Measurements from ENCODE around the gene DNAJC5G.

Gene DNAJC5G

GRCh38 chr2:27275211-27276150 is at the start of gene DNAJC5G:
Gene DNAJC5G, plus strand, starts transcription at chr2:27275433. Its CDS starts 1,296 bp downstream, at chr2:27276729.
- DNase-seq: no peak

- no peak for DNase-seq
Observed at GRCh38 chr2:27225526-27225925, 49.7 kb upstream of the DNAJC5G start.

- no peak for DNase-seq
Observed at GRCh38 chr2:27227501-27227900, 47.7 kb upstream of the DNAJC5G start.

GRCh38 chr2:27231921-27232320 is 43.3 kb upstream of the DNAJC5G start:
- DNase-seq: no peak

GRCh38 chr2:27233341-27233740 is 41.9 kb upstream of the DNAJC5G start:
- DNase-seq: no peak

- DNase-seq: no peak
Observed at GRCh38 chr2:27236136-27236535, 39.1 kb upstream of the DNAJC5G start.

GRCh38 chr2:27236626-27237025 is 38.6 kb upstream of the DNAJC5G start:
- DNase-seq: no peak

- DNase-seq: no peak
Observed at GRCh38 chr2:27237341-27237945, 37.8 kb upstream of the DNAJC5G start.

GRCh38 chr2:27238976-27239375 is 36.3 kb upstream of the DNAJC5G start:
- DNase-seq: no peak

GRCh38 chr2:27240406-27240805 is 34.8 kb upstream of the DNAJC5G start:
- DNase-seq: no peak

- no peak for DNase-seq
Observed at GRCh38 chr2:27241761-27242613, 33.2 kb upstream of the DNAJC5G start.

GRCh38 chr2:27242614-27242951 is 32.6 kb upstream of the DNAJC5G start:
- no peak for DNase-seq

- no peak for DNase-seq
Observed at GRCh38 chr2:27243391-27244130, 31.7 kb upstream of the DNAJC5G start.

GRCh38 chr2:27245116-27245515 is 30.1 kb upstream of the DNAJC5G start:
- no peak for DNase-seq

- DNase-seq: no peak
Observed at GRCh38 chr2:27245626-27246025, 29.6 kb upstream of the DNAJC5G start.

GRCh38 chr2:27247893-27248292 is 27.3 kb upstream of the DNAJC5G start:
- DNase-seq: no peak

GRCh38 chr2:27249159-27249890 is 25.9 kb upstream of the DNAJC5G start:
- DNase-seq: no peak

- DNase-seq: no peak
Observed at GRCh38 chr2:27249891-27250651, 25.2 kb upstream of the DNAJC5G start.

GRCh38 chr2:27250652-27251379 is 24.4 kb upstream of the DNAJC5G start:
- DNase-seq: no peak

- DNase-seq: no peak
Observed at GRCh38 chr2:27251766-27252165, 23.5 kb upstream of the DNAJC5G start.
